ENCODE data around the gene FHAD1. TPM values are rescaled to one million over a fixed set of nuclear protein-coding genes. Genes with fewer than 3 reads are reported as not detected.

FHAD1 gene
- total RNA-seq, 1 donor from 2014 or later, result 0.13 TPM

GRCh38 chr1:15218287-15219279 is 28.4 kb upstream of the FHAD1 start:
- DNase-seq (ENCODE audit: low read depth in 2 of 2), result peak; percentile 100

GRCh38 chr1:15219280-15220023 is 27.6 kb upstream of the FHAD1 start:
- DNase-seq (ENCODE audit: low read depth in 2 of 2), result no peak

GRCh38 chr1:15220024-15220392 is 27.0 kb upstream of the FHAD1 start:
- no peak for DNase-seq (ENCODE audit: low read depth in 2 of 2)

GRCh38 chr1:15220825-15221431 is 26.1 kb upstream of the FHAD1 start:
- peak in 1 of 2 donors; percentile 25 for DNase-seq (ENCODE audit: low read depth in 2 of 2)

- no peak for DNase-seq (ENCODE audit: low read depth in 2 of 2)
Measured at GRCh38 chr1:15222653-15223303, 24.2 kb upstream of the FHAD1 start.

GRCh38 chr1:15224259-15224869 is 22.7 kb upstream of the FHAD1 start:
- DNase-seq (ENCODE audit: low read depth in 2 of 2), result peak; percentile 36 to 74

GRCh38 chr1:15224974-15225373 is 22.0 kb upstream of the FHAD1 start:
- DNase-seq (ENCODE audit: low read depth in 2 of 2), result no peak

- no peak for DNase-seq (ENCODE audit: low read depth in 2 of 2)
Measured at GRCh38 chr1:15225461-15225860, 21.6 kb upstream of the FHAD1 start.

GRCh38 chr1:15226388-15227255 is 20.4 kb upstream of the FHAD1 start:
- DNase-seq (ENCODE audit: low read depth in 2 of 2), result no peak

- no peak for DNase-seq (ENCODE audit: low read depth in 2 of 2)
Measured at GRCh38 chr1:15229707-15230131, 17.3 kb upstream of the FHAD1 start.

GRCh38 chr1:15231714-15232201 is 15.3 kb upstream of the FHAD1 start:
- DNase-seq (ENCODE audit: low read depth in 2 of 2), result no peak

GRCh38 chr1:15233689-15234088 is 13.3 kb upstream of the FHAD1 start:
- DNase-seq (ENCODE audit: low read depth in 2 of 2), result no peak

- no peak for DNase-seq (ENCODE audit: low read depth in 2 of 2)
Measured at GRCh38 chr1:15236321-15236721, 10.7 kb upstream of the FHAD1 start.

- DNase-seq (ENCODE audit: low read depth in 2 of 2), result no peak
Measured at GRCh38 chr1:15236746-15237145, 10.3 kb upstream of the FHAD1 start.

- no peak for DNase-seq (ENCODE audit: low read depth in 2 of 2)
Measured at GRCh38 chr1:15238789-15239188, 8.2 kb upstream of the FHAD1 start.

GRCh38 chr1:15242766-15243165 is 4.3 kb upstream of the FHAD1 start:
- DNase-seq (ENCODE audit: low read depth in 2 of 2), result no peak

- no peak for DNase-seq (ENCODE audit: low read depth in 2 of 2)
Measured at GRCh38 chr1:15243275-15244043, 3.6 kb upstream of the FHAD1 start.

- no peak for DNase-seq (ENCODE audit: low read depth in 2 of 2)
Measured at GRCh38 chr1:15244813-15245212, 2.2 kb upstream of the FHAD1 start.

Data from dermis microvascular lymphatic vessel endothelial cell (primary cell).